H9 (cell line): Measurements from ENCODE around the gene NEURL2. TPM values are rescaled to one million over a fixed set of nuclear protein-coding genes. Genes with fewer than 3 reads are reported as not detected.

Experiments
- DNase-seq: peaks from one replicate; pipeline ENCODE4 v3.0.0-alpha.2; 2017
- H2AFZ ChIP-seq: one replicate; pipeline ENCODE4 v1.6.1; 2013; ENCODE audit warnings: mild to moderate bottlenecking, low read length, control low read depth, moderate library complexity
- H2AK5ac ChIP-seq: 2 replicates; pipeline ENCODE4 v1.6.1; 2013; ENCODE audit warnings: low read length, control low read depth, mixed read lengths; ENCODE audit not compliant: insufficient read length
- H2BK120ac ChIP-seq: one replicate; pipeline ENCODE4 v1.6.1; 2013; ENCODE audit warnings: low read depth, mild to moderate bottlenecking, low read length, control low read depth, inconsistent platforms; ENCODE audit not compliant: poor library complexity, severe bottlenecking
- H2BK12ac ChIP-seq: 2 replicates; pipeline ENCODE4 v1.6.1; 2013; ENCODE audit warnings: low read length, control low read depth, mixed read lengths, low read depth; ENCODE audit not compliant: insufficient read length
- H2BK15ac ChIP-seq: 2 replicates; pipeline ENCODE4 v1.6.1; 2013; ENCODE audit warnings: low read depth, low read length, control low read depth
- H2BK20ac ChIP-seq: one replicate; pipeline ENCODE4 v1.6.1; 2013; ENCODE audit warnings: low read depth, mild to moderate bottlenecking, low read length, control low read depth, inconsistent platforms; ENCODE audit not compliant: poor library complexity, severe bottlenecking
- H2BK5ac ChIP-seq: 2 replicates; pipeline ENCODE4 v1.6.1; 2013; ENCODE audit warnings: low read length, control low read depth, mixed read lengths; ENCODE audit not compliant: insufficient read length
- H3K14ac ChIP-seq: 2 replicates; pipeline ENCODE4 v1.6.1; 2013; ENCODE audit warnings: low read length, control low read depth; ENCODE audit not compliant: insufficient read depth
- H3K18ac ChIP-seq: 2 replicates; pipeline ENCODE4 v1.6.1; 2013; ENCODE audit warnings: low read depth, mild to moderate bottlenecking, mixed read lengths, low read length, control low read depth; ENCODE audit not compliant: insufficient read length
- H3K23ac ChIP-seq: 2 replicates; pipeline ENCODE4 v1.6.1; 2013; ENCODE audit warnings: low read length, control low read depth, mixed read lengths, low read depth; ENCODE audit not compliant: insufficient read length
- H3K23me2 ChIP-seq: 2 replicates; pipeline ENCODE4 v1.6.1; 2013; ENCODE audit warnings: low read depth, mild to moderate bottlenecking, mixed read lengths, low read length, control low read depth; ENCODE audit not compliant: insufficient read length, poor library complexity, severe bottlenecking
- H3K27ac ChIP-seq: 2 replicates; pipeline ENCODE4 v1.5.1; 2013; ENCODE audit warnings: low read length, control low read depth, mixed read lengths, low read depth; ENCODE audit not compliant: insufficient read length
- H3K27me3 ChIP-seq: 2 replicates; pipeline ENCODE4 v1.6.1; 2013; ENCODE audit warnings: low read length, control low read depth, inconsistent platforms; ENCODE audit not compliant: insufficient read depth
- H3K4ac ChIP-seq: 2 replicates; pipeline ENCODE4 v1.6.1; 2013; ENCODE audit warnings: low read depth, mild to moderate bottlenecking, control low read depth, inconsistent platforms, low read length, moderate library complexity
- H3K4me1 ChIP-seq: 2 replicates; pipeline ENCODE4 v1.6.1; 2013; ENCODE audit warnings: low read length, control low read depth, inconsistent platforms; ENCODE audit not compliant: insufficient read depth
- H3K4me2 ChIP-seq: 2 replicates; pipeline ENCODE4 v1.6.1; 2013; ENCODE audit warnings: low read length, control low read depth, mixed read lengths; ENCODE audit not compliant: insufficient read length, insufficient read depth
- H3K56ac ChIP-seq: 2 replicates; pipeline ENCODE4 v1.6.1; 2013; ENCODE audit warnings: low read depth, mild to moderate bottlenecking, mixed read lengths, low read length, control low read depth; ENCODE audit not compliant: insufficient read length
- H3K79me1 ChIP-seq: 2 replicates; pipeline ENCODE4 v1.6.1; 2013; ENCODE audit warnings: low read depth, mild to moderate bottlenecking, moderate library complexity, low read length, control low read depth, inconsistent platforms; ENCODE audit not compliant: insufficient read depth, poor library complexity, severe bottlenecking
- H3K79me2 ChIP-seq: 2 replicates; pipeline ENCODE4 v1.6.1; 2013; ENCODE audit warnings: low read length, control low read depth, inconsistent platforms; ENCODE audit not compliant: insufficient read depth
- H3K9ac ChIP-seq: 2 replicates; pipeline ENCODE4 v1.6.1; 2013; ENCODE audit warnings: low read length, control low read depth, mixed read lengths; ENCODE audit not compliant: insufficient read length; ENCODE audit errors: extremely low read depth
- H3K9me3 ChIP-seq: one replicate; pipeline ENCODE4 v1.6.1; 2013; ENCODE audit warnings: low read depth, low read length, inconsistent platforms; ENCODE audit not compliant: control insufficient read depth
- H3T11ph ChIP-seq: one replicate; pipeline ENCODE4 v1.6.1; 2013; ENCODE audit warnings: mild to moderate bottlenecking, low read length, control low read depth, inconsistent platforms
- H4K20me1 ChIP-seq: one replicate; pipeline ENCODE4 v1.6.1; 2013; ENCODE audit not compliant: control insufficient read depth, insufficient read length, insufficient read depth
- H4K5ac ChIP-seq: 2 replicates; pipeline ENCODE4 v1.6.1; 2013; ENCODE audit warnings: low read depth, mild to moderate bottlenecking, mixed read lengths, low read length, control low read depth; ENCODE audit not compliant: insufficient read length
- H4K8ac ChIP-seq: replicated peaks from 2 replicates; pipeline ENCODE4 v1.6.1; 2013; ENCODE audit warnings: low read length, control low read depth, mixed read lengths, low read depth; ENCODE audit not compliant: insufficient read length
- H4K91ac ChIP-seq: 2 replicates; pipeline ENCODE4 v1.6.1; 2013; ENCODE audit warnings: low read depth, mild to moderate bottlenecking, moderate library complexity, mixed read lengths, low read length, control low read depth; ENCODE audit not compliant: insufficient read length
- H3K27ac Mint-ChIP-seq, 3 experiments: 2 replicates in 2 of 3; 3 replicates in 1 of 3; pipeline ENCODE4 v1.8.0; 2020 to 2021; ENCODE audit warnings: mixed read lengths in 3 of 3, mild to moderate bottlenecking in 1 of 3, moderate library complexity in 1 of 3
- H3K27me3 Mint-ChIP-seq: 2 replicates; pipeline ENCODE4 v1.8.0; 2021; ENCODE audit warnings: low read depth, mild to moderate bottlenecking, moderate library complexity, mixed read lengths
- H3K36me3 Mint-ChIP-seq, 3 experiments: 2 replicates in 2 of 3; 3 replicates in 1 of 3; pipeline ENCODE4 v1.8.0; 2020 to 2021; ENCODE audit warnings: low read depth in 3 of 3, mixed read lengths in 3 of 3; ENCODE audit not compliant: insufficient read depth in 1 of 3
- H3K4me1 Mint-ChIP-seq, 2 experiments: 2 replicates each; pipeline ENCODE4 v1.8.0; 2020; ENCODE audit warnings: mixed read lengths in 2 of 2
- H3K4me3 Mint-ChIP-seq, 2 experiments: 2 replicates in 1 of 2; 3 replicates in 1 of 2; pipeline ENCODE4 v1.8.0; 2020 to 2021; ENCODE audit warnings: mild to moderate bottlenecking in 2 of 2, mixed read lengths in 2 of 2, moderate library complexity in 1 of 2
- H3K9me3 Mint-ChIP-seq, 2 experiments: 2 replicates in 1 of 2; 3 replicates in 1 of 2; pipeline ENCODE4 v1.8.0; 2020; ENCODE audit warnings: mild to moderate bottlenecking in 2 of 2, mixed read lengths in 2 of 2, moderate library complexity in 1 of 2
- CTCF ChIP-seq: fragments of 200-600 bp; sonication (generic); conservative IDR thresholded peaks from 3 replicates; pipeline ENCODE4 v1.8.0; 2021; ENCODE audit warnings: antibody characterized with exemption, mild to moderate bottlenecking
- WGBS: extraction: QIAGEN DNeasy Blood & Tissue Kit; methylation state at CpG from one replicate; pipeline ENCODE4 v1.1.7; 2013; ENCODE audit warnings: missing lambda C conversion rate, low lambda C conversion rate, mixed read lengths; ENCODE audit not compliant: insufficient read length; ENCODE audit errors: extremely low coverage; 5-methylcytosine and 5-hydroxymethylcytosine counted together
- total RNA-seq: library from RNA; stranded (reverse); gene quantifications from 2 replicates; pipeline ENCODE4 v1.2.1, GENCODE V29; 2021

Gene NEURL2
- total RNA-seq, 1 experiment from 2014 or later: 5.4 TPM

GRCh38 chr20:45850238-45850637 is 40.8 kb downstream of the NEURL2 start:
- H3K23me2 ChIP-seq: no peaks in the 10 kb centered on the region
- no peaks in the 10 kb centered on the region for H3K27me3 ChIP-seq
- H2AFZ ChIP-seq: no peak overlapping the region
- no peak overlapping the region for H2BK15ac ChIP-seq
- no peak overlapping the region for H2BK20ac ChIP-seq
- peaks cover 31 to 34% of the 10 kb centered on the region in 2 experiments for H3K4me1 Mint-ChIP-seq
- WGBS: no CpG with 5 or more reads among the region's 2 CpGs
- no peak overlapping the region for H3K56ac ChIP-seq
- no peaks in the 10 kb centered on the region for H4K20me1 ChIP-seq
- H2AK5ac ChIP-seq: no peak overlapping the region
- no peak overlapping the region for H4K8ac ChIP-seq
- no peaks in the 10 kb centered on the region for H3K9me3 ChIP-seq
- H4K5ac ChIP-seq: no peak overlapping the region
- H4K91ac ChIP-seq: no peak overlapping the region
- no peak overlapping the region for H3K4ac ChIP-seq
- H3K79me2 ChIP-seq: no peaks in the 10 kb centered on the region
- H3K27ac ChIP-seq: no peak overlapping the region
- peaks cover 8 to 44% (median 32%) of the 10 kb centered on the region in 3 experiments; a peak in 6 of 7 replicates for H3K36me3 Mint-ChIP-seq
- no peak overlapping the region for H2BK5ac ChIP-seq
- H3K79me1 ChIP-seq: no peaks in the 10 kb centered on the region
- no peak overlapping the region for H3K14ac ChIP-seq
- H2BK12ac ChIP-seq: no peak overlapping the region
- H2BK120ac ChIP-seq: no peak overlapping the region
- peak overlapping the region in 1 of 3 experiments; percentile 83; a peak in 2 of 7 replicates for H3K27ac Mint-ChIP-seq
- no peak overlapping the region for H3T11ph ChIP-seq
- no peak for TF ChIP-seq CTCF
- H3K23ac ChIP-seq: no peak overlapping the region
- H3K9me3 Mint-ChIP-seq: no peaks in the 10 kb centered on the region
- H3K27me3 Mint-ChIP-seq: no peaks in the 10 kb centered on the region
- peaks cover 12% of the 10 kb centered on the region; the same call in 1 of the 2 replicates for H3K4me1 ChIP-seq
- DNase-seq: no peak
- no peak overlapping the region for H3K9ac ChIP-seq
- no peak overlapping the region for H3K4me3 Mint-ChIP-seq
- no peak overlapping the region for H3K4me2 ChIP-seq
- no peak overlapping the region for H3K18ac ChIP-seq
